ENCODE measurements around the gene CRYGC. TPM values are rescaled to one million over a fixed set of nuclear protein-coding genes. Genes with fewer than 3 reads are reported as not detected.

Gene CRYGC
- total RNA-seq, 4 donors from 2014 or later = not detected

DNA sequence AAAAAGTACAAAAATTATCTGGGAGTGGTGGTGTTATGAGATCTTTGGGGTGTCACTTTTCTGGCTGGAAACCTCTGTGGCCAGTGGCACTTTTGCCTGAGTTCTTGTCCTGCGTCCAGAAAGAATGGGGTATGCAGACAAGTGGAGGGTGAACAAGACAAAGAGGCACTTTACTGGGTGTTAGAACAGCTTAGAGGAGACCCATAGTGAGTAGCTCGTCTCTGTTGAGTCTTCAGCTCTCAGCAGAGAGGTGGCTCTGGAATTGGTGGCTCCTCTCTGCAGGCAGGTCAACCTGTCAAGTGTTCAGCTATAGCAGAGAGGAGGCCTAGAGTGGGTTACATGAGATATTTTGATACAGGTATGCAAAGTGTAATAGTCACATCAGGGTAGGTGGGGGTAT is 31.4 kb downstream of the CRYGC start:
- no peak overlapping the region for H3K4me3 ChIP-seq
- TF ChIP-seq CTCF (IDR thresholded peaks at IDR 0.05) (no peak), POLR2A (IDR thresholded peaks at IDR 0.05) (no peak)
- intact Hi-C loops (cut with DNase I) = no loop called here
- no peaks in the 10 kb centered on the region for H3K36me3 ChIP-seq
- H3K27ac ChIP-seq = no peak overlapping the region
- no peak for DNase-seq
- H3K4me1 ChIP-seq = no peaks in the 10 kb centered on the region
- peaks cover 0 to 4% (median 0%) of the 10 kb centered on the region in 4 donors for H3K27me3 ChIP-seq
- 66 to 71% methylated on average over 2 of the region's 2 CpGs for WGBS, 2 donors
- no peaks in the 10 kb centered on the region for H3K9me3 ChIP-seq

DNA sequence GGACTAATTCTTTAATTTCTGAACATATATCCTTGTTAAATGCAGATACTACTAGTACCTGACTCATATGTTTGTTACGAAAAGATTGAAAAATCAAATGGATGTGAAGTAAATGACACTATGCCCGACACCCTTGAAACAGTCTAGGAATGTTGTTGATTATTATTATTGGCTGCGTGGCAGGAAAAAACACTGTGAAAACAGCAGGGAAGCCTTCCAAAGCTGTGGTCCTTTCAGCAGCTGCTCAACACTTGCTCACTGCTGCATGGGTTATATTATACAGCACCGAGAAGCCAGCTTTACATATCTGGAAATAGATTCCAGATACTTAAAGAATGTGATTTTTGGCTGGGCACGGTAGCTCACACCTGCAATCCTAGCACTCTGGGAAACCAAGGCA is 31.8 kb downstream of the CRYGC start:
- intact Hi-C loops (cut with DNase I) = no loop called here
- no peaks in the 10 kb centered on the region for H3K4me1 ChIP-seq
- TF ChIP-seq CTCF (IDR thresholded peaks at IDR 0.05) (no peak), POLR2A (IDR thresholded peaks at IDR 0.05) (no peak)
- H3K9me3 ChIP-seq = no peaks in the 10 kb centered on the region
- H3K27me3 ChIP-seq = peaks cover 0 to 4% (median 0%) of the 10 kb centered on the region in 4 donors
- 61 to 71% methylated on average over 5 of the region's 5 CpGs for WGBS, 2 donors
- no peak for DNase-seq
- H3K36me3 ChIP-seq = no peaks in the 10 kb centered on the region
- no peak overlapping the region for H3K4me3 ChIP-seq
- no peak overlapping the region for H3K27ac ChIP-seq

GRCh38 chr2:208097313-208097712 is 32.3 kb downstream of the CRYGC start:
- H3K36me3 ChIP-seq = no peaks in the 10 kb centered on the region
- DNase-seq = no peak
- H3K9me3 ChIP-seq = no peaks in the 10 kb centered on the region
- no peaks in the 10 kb centered on the region for H3K4me1 ChIP-seq
- WGBS, 2 donors = 28 to 66% methylated on average over 2 to 3 of the region's 3 CpGs
- intact Hi-C loops (cut with DNase I) = no loop called here
- H3K27ac ChIP-seq = no peak overlapping the region
- H3K4me3 ChIP-seq = no peak overlapping the region
- no peak for TF ChIP-seq POLR2A (IDR thresholded peaks at IDR 0.05)
- TF ChIP-seq CTCF (IDR thresholded peaks at IDR 0.05) = no peak
- H3K27me3 ChIP-seq = peaks cover 0 to 4% (median 0%) of the 10 kb centered on the region in 4 donors

DNA sequence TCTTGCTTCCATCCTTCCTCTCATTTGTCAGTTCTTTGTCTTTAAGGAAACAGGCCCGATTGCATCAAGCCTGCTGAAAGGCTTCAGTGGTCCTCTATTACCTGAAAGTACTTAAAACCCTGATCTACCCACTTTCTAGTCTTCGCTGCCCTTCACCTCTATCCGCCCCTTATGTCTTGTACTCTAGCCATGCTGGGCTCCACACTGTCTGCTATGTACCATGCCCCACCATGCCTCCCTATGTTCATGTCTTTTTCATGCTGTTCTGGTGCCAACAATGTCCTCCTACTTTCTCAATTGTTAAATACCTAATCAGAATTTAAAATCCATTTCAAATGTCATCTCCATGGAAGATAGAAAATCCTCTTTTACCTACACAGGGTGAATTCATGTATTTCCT is 33.5 kb downstream of the CRYGC start:
- Histone ChIP-seq H3K27me3 (peaks cover 0 to 4% (median 0%) of the 10 kb centered on the region in 4 donors), H3K9me3 (no peaks in the 10 kb centered on the region), H3K4me3 (no peak overlapping the region), H3K4me1 (no peaks in the 10 kb centered on the region), H3K36me3 (no peaks in the 10 kb centered on the region), H3K27ac (no peak overlapping the region)
- DNase-seq = no peak
- 67 to 75% methylated on average over 3 of the region's 3 CpGs for WGBS, 2 donors
- intact Hi-C loops (cut with DNase I) = no loop called here
- no peak for TF ChIP-seq POLR2A (IDR thresholded peaks at IDR 0.05)
- no peak for TF ChIP-seq CTCF (IDR thresholded peaks at IDR 0.05)

DNA sequence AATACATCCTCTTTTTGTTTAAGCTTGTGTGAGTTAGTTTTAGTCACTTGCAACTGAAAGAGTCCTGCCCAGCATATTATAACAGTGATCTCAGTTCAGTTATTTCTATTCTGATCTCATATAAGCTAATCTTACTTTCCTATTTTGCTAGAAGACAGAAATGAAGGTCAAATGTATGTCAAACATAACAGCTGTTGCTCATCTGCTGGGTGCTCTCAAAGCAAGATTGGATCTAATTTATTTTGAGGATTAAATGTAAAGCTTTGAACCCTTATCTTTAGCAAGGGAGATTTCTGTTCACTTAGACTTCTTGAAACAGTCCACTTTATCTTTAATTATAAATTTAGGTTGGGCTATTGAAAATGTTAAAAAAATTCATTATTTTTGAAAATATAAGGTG is 36.5 kb downstream of the CRYGC start:
- no peaks in the 10 kb centered on the region for H3K4me1 ChIP-seq
- intact Hi-C loops (cut with DNase I) = no loop called here
- no peak overlapping the region for H3K4me3 ChIP-seq
- no peaks in the 10 kb centered on the region for H3K27me3 ChIP-seq
- H3K9me3 ChIP-seq = no peaks in the 10 kb centered on the region
- no peaks in the 10 kb centered on the region for H3K36me3 ChIP-seq
- no peak for DNase-seq
- no peak overlapping the region for H3K27ac ChIP-seq
- TF ChIP-seq POLR2A (IDR thresholded peaks at IDR 0.05) = no peak
- no peak for TF ChIP-seq CTCF (IDR thresholded peaks at IDR 0.05)

All from esophagus squamous epithelium (tissue), 5 donors.